ENCODE results near the gene RTN4RL1.
A peak's percentile ranks its signal among the peaks of the same experiment; 100 is the strongest.

DNA sequence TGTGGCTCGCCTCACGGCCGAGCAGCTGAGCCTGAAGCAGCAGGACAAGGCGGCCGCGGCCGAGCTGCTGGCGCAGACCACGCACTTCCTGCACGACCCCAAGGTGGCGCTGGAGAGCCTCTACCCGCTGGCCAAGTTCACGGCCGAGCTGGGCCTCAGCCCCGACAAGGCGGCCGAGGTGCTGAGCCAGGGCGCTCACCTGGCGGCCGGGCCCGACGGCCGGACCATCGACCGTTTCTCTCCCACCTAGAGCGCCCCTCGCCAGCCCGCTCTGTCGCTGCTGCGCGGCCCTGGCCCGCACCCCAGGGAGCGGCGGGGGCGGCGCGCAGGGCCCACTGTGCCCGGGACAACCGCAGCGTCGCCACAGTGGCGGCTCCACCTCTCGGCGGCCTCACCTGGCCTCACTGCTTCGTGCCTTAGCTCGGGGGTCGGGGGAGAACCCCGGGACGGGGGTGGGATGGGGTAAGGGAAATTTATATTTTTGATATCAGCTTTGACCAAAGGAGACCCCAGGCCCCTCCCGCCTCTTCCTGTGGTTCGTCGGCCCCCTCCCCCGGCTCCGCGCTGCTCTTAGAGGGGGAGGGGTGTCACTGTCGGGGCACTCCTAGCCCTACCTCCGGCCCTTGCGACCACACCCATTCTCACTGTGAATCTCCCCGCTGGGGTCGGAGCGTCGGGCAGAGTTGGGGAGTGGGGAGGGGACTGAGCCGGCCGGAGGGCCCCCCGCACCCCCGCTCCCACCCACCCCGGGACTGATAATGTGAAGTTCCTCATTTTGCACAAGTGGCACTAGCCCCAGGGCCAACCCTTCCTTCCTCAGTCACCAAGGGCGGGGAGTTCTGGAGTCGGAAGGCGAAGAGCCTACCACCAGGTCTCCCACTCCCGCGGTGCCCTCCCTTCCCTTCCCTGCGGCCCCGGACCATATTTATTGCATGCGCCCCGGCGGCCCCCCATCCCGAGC, 33.7 kb upstream of the RTN4RL1 start:
- peak; percentile 59 to 80 (median 69) for TF ChIP-seq CTCF (IDR thresholded peaks at IDR 0.05)
- no peak for TF ChIP-seq EP300 (IDR thresholded peaks at IDR 0.05)
- no peak for TF ChIP-seq POLR2A (IDR thresholded peaks at IDR 0.05; ENCODE audit: low read depth)

Measured in esophagus muscularis mucosa (tissue), 4 donors.